GM12878 (cell line): ENCODE results near the gene MSLN. TPM values are rescaled to one million over a fixed set of nuclear protein-coding genes. Genes with fewer than 3 reads are reported as not detected.

ENCODE experiments used
- ATAC-seq: fragments of 200-7000 bp; cut with Tn5 transposase; 3 replicates; pipeline ENCODE4 v1.9.1; 2020; ENCODE audit warnings: mild to moderate bottlenecking, moderate library complexity
- BruUV-seq: library from RNA; stranded (reverse); fragments of 400-500 nt; replicated peaks from 2 replicates; lab custom pipeline; 2021; lab: Mats Ljungman, UMichigan
- CTCF ChIA-PET: fragments of 300-600 bp; sonication (Branson Sonifier 250); formaldehyde crosslinking; extraction: SDS; loops from one replicate; lab custom pipeline; 2021; ENCODE audit warnings: inconsistent platforms; lab: Yijun Ruan, JAX
- POLR2A ChIA-PET: fragments of 350-600 bp; formaldehyde crosslinking; extraction: SDS; loops from one replicate; lab custom pipeline; 2021; ENCODE audit warnings: inconsistent platforms; lab: Charles Lee
- RAD21 ChIA-PET: fragments of 300-600 bp; sonication (Branson Sonifier 250); formaldehyde crosslinking; loops from one replicate; lab custom pipeline; 2023; ENCODE audit warnings: antibody characterized with exemption; ENCODE audit not compliant: unreplicated experiment; lab: Charles Lee
- SMC1A ChIA-PET: fragments of 300-600 bp; sonication (Branson Sonifier 250); formaldehyde crosslinking; loops from one replicate; lab custom pipeline; 2023; ENCODE audit not compliant: unreplicated experiment, uncharacterized antibody; lab: Charles Lee
- DNase-seq: peaks from one replicate; pipeline ENCODE4 v3.0.0-alpha.2; 2011; ENCODE audit warnings: low read depth, low spot score
- FAIRE-seq: peaks from 3 replicates; lab custom pipeline; 2011; peaks lifted over from hg19 to GRCh38; lab: Jason Lieb, UNC
- H2AFZ ChIP-seq: 2 replicates; pipeline ENCODE4 v1.6.0; 2011; ENCODE audit warnings: low read depth, low read length, control low read depth; ENCODE audit not compliant: control insufficient read depth
- H3K27ac ChIP-seq: 2 replicates; pipeline ENCODE4 v1.5.1; 2011; ENCODE audit warnings: control low read depth; ENCODE audit not compliant: control insufficient read depth, insufficient read depth
- H3K27me3 ChIP-seq, 2 experiments: replicated peaks in 1 of 2; 2 replicates each; pipeline versions ENCODE4 v1.6.0 to v1.6.1; 2011; ENCODE audit warnings: low read length in 1 of 2; ENCODE audit not compliant: control insufficient read depth in 2 of 2, insufficient read depth in 2 of 2
- H3K36me3 ChIP-seq, 2 experiments: 2 replicates each; pipeline ENCODE4 v1.5.1; 2011; ENCODE audit warnings: low read length in 1 of 2; ENCODE audit not compliant: control insufficient read depth in 2 of 2, insufficient read depth in 2 of 2
- H3K4me1 ChIP-seq: 2 replicates; pipeline ENCODE4 v1.6.1; 2011; ENCODE audit warnings: mild to moderate bottlenecking, low read length, moderate library complexity, mixed read lengths; ENCODE audit not compliant: control insufficient read depth, insufficient read depth
- H3K4me2 ChIP-seq: 2 replicates; pipeline ENCODE4 v1.6.0; 2011; ENCODE audit warnings: control low read depth; ENCODE audit not compliant: control insufficient read depth, insufficient read depth
- H3K4me3 ChIP-seq: fragments of 200-600 bp; sonication (generic); 2 replicates; pipeline ENCODE4 v1.5.1; 2016
- H3K79me2 ChIP-seq: 2 replicates; pipeline ENCODE4 v1.6.0; 2011; ENCODE audit warnings: low read length; ENCODE audit not compliant: control insufficient read depth, insufficient read depth
- H3K9ac ChIP-seq: 2 replicates; pipeline ENCODE4 v1.8.0; 2011; ENCODE audit warnings: low read length, control low read depth, mixed read lengths; ENCODE audit not compliant: control insufficient read depth, insufficient read depth
- H3K9me3 ChIP-seq: replicated peaks from 3 replicates; pipeline ENCODE4 v1.5.1; 2011; ENCODE audit warnings: mild to moderate bottlenecking, low read length; ENCODE audit not compliant: control insufficient read depth, insufficient read depth
- H4K20me1 ChIP-seq: 2 replicates; pipeline ENCODE4 v1.6.0; 2011; ENCODE audit not compliant: control insufficient read depth, insufficient read depth
- ATF7 ChIP-seq: fragments of 450-650 bp; IDR thresholded peaks from 2 replicates; pipeline ENCODE4 v1.6.1; 2016; ENCODE audit warnings: low read depth, mild to moderate bottlenecking
- BCL11A ChIP-seq: IDR thresholded peaks from 2 replicates; pipeline ENCODE4 v1.6.1; 2011; ENCODE audit warnings: low read depth, low read length
- BCL3 ChIP-seq: IDR thresholded peaks from 2 replicates; pipeline ENCODE4 v1.6.1; 2011; ENCODE audit warnings: borderline replicate concordance, low read depth, mild to moderate bottlenecking, moderate library complexity, low read length; ENCODE audit not compliant: insufficient read depth, poor library complexity, severe bottlenecking
- NFIC ChIP-seq: IDR thresholded peaks from 2 replicates; pipeline ENCODE4 v1.6.1; 2012; ENCODE audit warnings: low read depth, mild to moderate bottlenecking, inconsistent platforms, low read length, moderate library complexity
- NR2F1 ChIP-seq: fragments of 450-650 bp; conservative IDR thresholded peaks from 2 replicates; pipeline ENCODE4 v1.6.1; 2017; ENCODE audit warnings: mild to moderate bottlenecking
- POLR2AphosphoS5 ChIP-seq: IDR thresholded peaks from 2 replicates; pipeline ENCODE4 v1.6.1; 2011; ENCODE audit warnings: mild to moderate bottlenecking, low read length, inconsistent platforms
- RCOR1 ChIP-seq: conservative IDR thresholded peaks from 2 replicates; pipeline ENCODE4 v1.6.1; 2012; ENCODE audit warnings: low read depth, low read length, improper control_type of control experiment
- RELA ChIP-seq: fragments of 450-650 bp; IDR thresholded peaks from 2 replicates; pipeline ENCODE4 v1.8.0; 2014; ENCODE audit warnings: borderline replicate concordance; ENCODE audit not compliant: partially characterized antibody
- REST ChIP-seq: IDR thresholded peaks from 2 replicates; pipeline ENCODE4 v1.6.1; 2012; ENCODE audit warnings: mild to moderate bottlenecking, low read depth, low read length
- ZNF207 ChIP-seq: fragments of 450-650 bp; IDR thresholded peaks from 2 replicates; pipeline ENCODE4 v1.6.1; 2014; ENCODE audit warnings: antibody characterized with exemption, mild to moderate bottlenecking, borderline replicate concordance
- WGBS: methylation state at CpG from one replicate; pipeline ENCODE4 v1.1.6; 2016; ENCODE audit warnings: low lambda C conversion rate; ENCODE audit not compliant: insufficient replicate concordance, insufficient coverage; ENCODE audit errors: missing lambda C conversion rate; 5-methylcytosine and 5-hydroxymethylcytosine counted together
- in situ Hi-C: fragments of 300-500 bp; cut with MboI; formaldehyde crosslinking; loops from 9 replicates; pipeline ENCODE4 v1.14.3; 2018; ENCODE audit warnings: mixed read lengths
- intact Hi-C: fragments of 100-400 bp; cut with micrococcal nuclease; formaldehyde crosslinking; loops from one replicate; pipeline ENCODE4 v1.14.2; 2022; ENCODE audit not compliant: unreplicated experiment
- polyA plus RNA-seq, 11 experiments: library from polyadenylated mRNA; depleted of rRNA in 4 of 11; unstranded in 6 of 11; stranded (reverse) in 5 of 11; fragments of >200 nt; fragmentation: Nextera tagmentation in 4 of 11; fragmentation: Illumina TruSeq in 1 of 11; extraction: Ambion mirVana in 4 of 11; extraction: Trizol in 1 of 11; gene quantifications; 1 replicate in 1 of 11; 2 replicates in 10 of 11; pipeline versions ENCODE4 v1.2.1 to v1.2.3, GENCODE V29; 2011 to 2016; ENCODE audit warnings: inconsistent platforms in 2 of 11, missing spikeins in 2 of 11, low read depth in 1 of 11
- total RNA-seq, 4 experiments: library from RNA; depleted of rRNA in 3 of 4; stranded (reverse); fragments of >200 nt in 3 of 4; fragmentation: Illumina TruSeq in 1 of 4; extraction: Trizol in 1 of 4; gene quantifications; 2 replicates each; pipeline versions ENCODE4 v1.2.1 to v1.2.3, GENCODE V29; 2013 to 2021

The MSLN gene
- total and polyA plus RNA-seq, 10 of the 15 experiments (the other 5 are each of a cell fraction or from before 2014, with no cell fraction given), result 0.08 TPM; not detected in 9

- Histone ChIP-seq H3K79me2 (no peaks in the 10 kb centered on the region), H3K9ac (no peak overlapping the region), H3K27me3 (no peaks in the 10 kb centered on the region), H2AFZ (no peak overlapping the region), H3K4me3 (no peak overlapping the region), H3K4me1 (no peaks in the 10 kb centered on the region), H3K36me3 (no peaks in the 10 kb centered on the region), H3K27ac (no peak overlapping the region), H4K20me1 (no peaks in the 10 kb centered on the region), H3K9me3 (no peaks in the 10 kb centered on the region), H3K4me2 (no peak overlapping the region)
- CTCF ChIA-PET, result no interaction called here
- SMC1A ChIA-PET, result no interaction called here
- RAD21 ChIA-PET, result no interaction called here
- no peak for ATAC-seq
- no TSS peak for BruUV-seq
- TF ChIP-seq POLR2AphosphoS5, result no peak
- TF ChIP-seq RELA, result no peak
- TF ChIP-seq RCOR1, result no peak
- no peak for TF ChIP-seq ATF7
- POLR2A ChIA-PET, result no interaction called here
- WGBS, result 26% methylated on average over 16 of the region's 17 CpGs
- intact Hi-C loops (no loop called here), in situ Hi-C loops (no loop called here)
- no peak for DNase-seq
- FAIRE-seq, result no peak
These were observed 2.2 kb downstream of the MSLN start for GRCh38 chr16:762595-763268.

GRCh38 chr16:763369-764183 lies 3.0 kb downstream of the MSLN start:
- Histone ChIP-seq H3K9me3 (no peaks in the 10 kb centered on the region), H3K4me1 (no peaks in the 10 kb centered on the region), H3K27ac (no peak overlapping the region), H3K27me3 (no peaks in the 10 kb centered on the region), H4K20me1 (no peaks in the 10 kb centered on the region), H3K4me3 (no peak overlapping the region), H3K9ac (no peak overlapping the region), H3K4me2 (no peak overlapping the region), H3K79me2 (no peaks in the 10 kb centered on the region), H2AFZ (no peak overlapping the region)
- in situ Hi-C loops, result no loop called here
- FAIRE-seq (no peak), DNase-seq (no peak), ATAC-seq (no peak)
- ChIA-PET SMC1A (no interaction called here), CTCF (no interaction called here), POLR2A (no interaction called here), RAD21 (no interaction called here)
- BruUV-seq, result no TSS peak
- intact Hi-C loops, result no loop called here
- WGBS, result 52% methylated on average over 14 of the region's 21 CpGs
- TF ChIP-seq POLR2AphosphoS5 (no peak), NR2F1 (no peak), REST (no peak), BCL11A (no peak), BCL3 (no peak), NFIC (no peak), ZNF207 (no peak)
- TF ChIP-seq, all 136 proteins: peak for 0
- H3K36me3 ChIP-seq, result no peaks in the 10 kb centered on the region
